ENCODE results near the gene ARHGAP24. TPM values are rescaled to one million over a fixed set of nuclear protein-coding genes. Genes with fewer than 3 reads are reported as not detected.

The ARHGAP24 gene
- total RNA-seq, 4 donors from 2014 or later: 41.6 to 71.2 (median 62.0) TPM

GRCh38 chr4:85756938-85757337, 282.0 kb downstream of the ARHGAP24 start:
- Histone ChIP-seq H3K9me3 (no peaks in the 10 kb centered on the region), H3K4me1 (peaks cover 0 to 28% (median 7%) of the 10 kb centered on the region in 4 donors), H3K27ac (no peak overlapping the region), H3K27me3 (no peaks in the 10 kb centered on the region), H3K4me3 (no peak overlapping the region), H3K36me3 (no peaks in the 10 kb centered on the region)
- 72 to 77% methylated on average over 3 of the region's 3 CpGs for WGBS, 2 donors
- TF ChIP-seq EP300 (IDR thresholded peaks at IDR 0.05): no peak
- TF ChIP-seq, protein P1, sequence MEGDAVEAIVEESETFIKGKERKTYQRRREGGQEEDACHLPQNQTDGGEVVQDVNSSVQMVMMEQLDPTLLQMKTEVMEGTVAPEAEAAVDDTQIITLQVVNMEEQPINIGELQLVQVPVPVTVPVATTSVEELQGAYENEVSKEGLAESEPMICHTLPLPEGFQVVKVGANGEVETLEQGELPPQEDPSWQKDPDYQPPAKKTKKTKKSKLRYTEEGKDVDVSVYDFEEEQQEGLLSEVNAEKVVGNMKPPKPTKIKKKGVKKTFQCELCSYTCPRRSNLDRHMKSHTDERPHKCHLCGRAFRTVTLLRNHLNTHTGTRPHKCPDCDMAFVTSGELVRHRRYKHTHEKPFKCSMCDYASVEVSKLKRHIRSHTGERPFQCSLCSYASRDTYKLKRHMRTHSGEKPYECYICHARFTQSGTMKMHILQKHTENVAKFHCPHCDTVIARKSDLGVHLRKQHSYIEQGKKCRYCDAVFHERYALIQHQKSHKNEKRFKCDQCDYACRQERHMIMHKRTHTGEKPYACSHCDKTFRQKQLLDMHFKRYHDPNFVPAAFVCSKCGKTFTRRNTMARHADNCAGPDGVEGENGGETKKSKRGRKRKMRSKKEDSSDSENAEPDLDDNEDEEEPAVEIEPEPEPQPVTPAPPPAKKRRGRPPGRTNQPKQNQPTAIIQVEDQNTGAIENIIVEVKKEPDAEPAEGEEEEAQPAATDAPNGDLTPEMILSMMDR (IDR thresholded peaks at IDR 0.05): peak in 2 of 5 experiments; percentile 10 to 21
- TF ChIP-seq POLR2A (IDR thresholded peaks at IDR 0.05): no peak
- DNase-seq (ENCODE audit: low spot score in 2 of 2): no peak

GRCh38 chr4:85759388-85759787, 284.4 kb downstream of the ARHGAP24 start:
- Histone ChIP-seq H3K36me3 (no peaks in the 10 kb centered on the region), H3K9me3 (no peaks in the 10 kb centered on the region), H3K4me3 (no peak overlapping the region), H3K4me1 (peaks cover 0 to 45% (median 7%) of the 10 kb centered on the region in 4 donors), H3K27ac (no peak overlapping the region), H3K27me3 (no peaks in the 10 kb centered on the region)
- WGBS, 2 donors: 94 to 95% methylated on average over 3 of the region's 3 CpGs
- DNase-seq (ENCODE audit: low spot score in 2 of 2): no peak
- TF ChIP-seq EP300 (IDR thresholded peaks at IDR 0.05) (no peak), POLR2A (IDR thresholded peaks at IDR 0.05) (no peak)
- TF ChIP-seq, protein P1 (IDR thresholded peaks at IDR 0.05): no peak

DNA sequence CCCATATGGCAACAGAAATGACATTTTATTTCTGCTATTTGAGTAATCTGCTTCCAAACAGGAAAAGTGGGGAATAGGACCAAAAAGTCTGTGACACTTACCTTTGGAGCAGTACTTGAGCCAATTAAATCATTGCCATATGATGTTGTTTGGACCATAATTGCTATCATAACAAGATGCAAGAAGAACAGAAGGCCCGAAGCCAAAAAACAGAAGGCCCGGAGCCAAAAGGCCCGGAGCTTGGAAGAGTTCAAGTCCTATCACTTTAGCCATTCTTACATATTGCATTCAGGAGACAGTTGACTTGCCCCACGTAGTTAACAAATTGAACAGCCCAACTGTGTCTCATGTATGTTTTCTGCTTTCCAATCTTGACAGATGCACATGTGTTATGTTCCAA, 285.6 kb downstream of the ARHGAP24 start:
- peaks cover 0 to 39% (median 7%) of the 10 kb centered on the region in 4 donors for H3K4me1 ChIP-seq
- no peaks in the 10 kb centered on the region for H3K27me3 ChIP-seq
- TF ChIP-seq POLR2A (IDR thresholded peaks at IDR 0.05): no peak
- TF ChIP-seq, protein P1 (IDR thresholded peaks at IDR 0.05): no peak
- no peak for TF ChIP-seq EP300 (IDR thresholded peaks at IDR 0.05)
- WGBS, 2 donors: 49 to 50% methylated on average over 4 of the region's 4 CpGs
- no peaks in the 10 kb centered on the region for H3K9me3 ChIP-seq
- no peak overlapping the region for H3K27ac ChIP-seq
- no peak overlapping the region for H3K4me3 ChIP-seq
- H3K36me3 ChIP-seq: no peaks in the 10 kb centered on the region
- DNase-seq (ENCODE audit: low spot score in 2 of 2): no peak

DNA sequence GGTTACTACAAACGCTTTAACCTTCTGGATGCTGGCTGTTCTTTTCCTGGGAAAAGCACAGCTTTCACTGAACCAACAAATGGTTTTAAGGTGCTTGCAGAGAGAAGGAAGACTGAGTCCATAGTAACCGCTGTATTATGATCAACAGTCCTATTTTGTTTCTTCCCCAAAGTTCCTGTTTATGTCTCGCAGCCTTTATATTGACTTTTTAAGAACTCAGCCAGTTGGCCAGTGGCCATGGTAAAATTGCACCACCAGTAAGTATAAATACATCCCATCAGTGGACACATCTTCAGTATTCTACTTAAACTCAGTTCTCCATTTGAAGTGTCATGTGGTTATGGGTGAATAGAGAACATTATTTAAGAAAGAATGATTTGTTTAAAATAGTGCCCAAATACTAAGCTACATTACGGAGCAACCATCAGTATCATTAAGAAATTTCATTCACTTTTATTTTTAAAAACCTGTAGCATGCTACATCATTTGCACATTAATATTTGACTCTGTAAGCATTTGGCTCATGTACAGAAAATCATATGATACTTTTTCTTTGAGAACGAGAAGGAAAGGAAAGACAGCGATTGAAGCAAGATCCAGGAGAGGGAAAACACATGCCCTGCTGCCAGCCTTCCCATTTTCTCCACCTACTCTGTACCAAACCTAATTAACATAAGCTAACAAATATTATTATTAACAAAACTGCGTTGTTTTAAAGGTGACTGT, 287.0 kb downstream of the ARHGAP24 start:
- Histone ChIP-seq H3K27me3 (no peaks in the 10 kb centered on the region), H3K36me3 (no peaks in the 10 kb centered on the region), H3K27ac (peak overlapping the region in 2 of 4 donors; percentile 44 to 62), H3K4me1 (peaks cover 0 to 39% (median 7%) of the 10 kb centered on the region in 4 donors), H3K4me3 (no peak overlapping the region), H3K9me3 (no peaks in the 10 kb centered on the region)
- no peak for TF ChIP-seq POLR2A (IDR thresholded peaks at IDR 0.05)
- TF ChIP-seq, protein P1 (IDR thresholded peaks at IDR 0.05): no peak
- TF ChIP-seq EP300 (IDR thresholded peaks at IDR 0.05): peak; percentile 31 to 65
- WGBS, 2 donors: 47 to 54% methylated on average over 7 of the region's 7 CpGs
- DNase-seq (ENCODE audit: low spot score in 2 of 2): peak; percentile 23 to 61

- peak overlapping the region in 2 of 4 donors; percentile 37 to 62 for H3K27ac ChIP-seq
- TF ChIP-seq EP300 (IDR thresholded peaks at IDR 0.05) (no peak), POLR2A (IDR thresholded peaks at IDR 0.05) (no peak)
- TF ChIP-seq, protein P1 (IDR thresholded peaks at IDR 0.05): no peak
- 39 to 57% methylated on average over 2 of the region's 2 CpGs for WGBS, 2 donors
Measured at GRCh38 chr4:85762529-85762871, 287.6 kb downstream of the ARHGAP24 start.

More at GRCh38 chr4:85762529-85762871, 287.6 kb downstream of the ARHGAP24 start:
- Histone ChIP-seq H3K27me3 (no peaks in the 10 kb centered on the region), H3K4me1 (peaks cover 0 to 39% (median 7%) of the 10 kb centered on the region in 4 donors), H3K36me3 (no peaks in the 10 kb centered on the region), H3K4me3 (no peak overlapping the region), H3K9me3 (no peaks in the 10 kb centered on the region)
- DNase-seq (ENCODE audit: low spot score in 2 of 2): no peak
